HEK293 (cell line): ENCODE data around the gene UQCC2.

Experiments used
- GLI4 ChIP-seq: fragments of 450-650 bp; formaldehyde crosslinking; IDR thresholded peaks from 2 replicates; pipeline ENCODE4 v1.5.1; 2016; ENCODE audit warnings: missing biosample characterization, missing genetic modification characterization
- KLF16 ChIP-seq: fragments of 450-650 bp; formaldehyde crosslinking; IDR thresholded peaks from 2 replicates; pipeline ENCODE4 v1.5.1; 2017; ENCODE audit warnings: missing biosample characterization, missing genetic modification characterization
- REPIN1 ChIP-seq: fragments of 450-650 bp; formaldehyde crosslinking; IDR thresholded peaks from 2 replicates; pipeline ENCODE4 v1.5.1; 2017; ENCODE audit warnings: missing biosample characterization, missing genetic modification characterization, low read depth
- ZBTB11 ChIP-seq: fragments of 450-650 bp; formaldehyde crosslinking; conservative IDR thresholded peaks from 2 replicates; pipeline ENCODE4 v1.5.1; 2016; ENCODE audit warnings: low read depth, missing biosample characterization, missing genetic modification characterization
- ZEB2 ChIP-seq: fragments of 450-650 bp; formaldehyde crosslinking; IDR thresholded peaks from 2 replicates; pipeline ENCODE4 v1.5.1; 2016; ENCODE audit warnings: missing biosample characterization, missing genetic modification characterization
- ZNF146 ChIP-seq: fragments of 450-650 bp; formaldehyde crosslinking; IDR thresholded peaks from 2 replicates; pipeline ENCODE4 v1.5.1; 2016; ENCODE audit warnings: missing biosample characterization, missing genetic modification characterization
- ZNF18 ChIP-seq: fragments of 450-650 bp; formaldehyde crosslinking; IDR thresholded peaks from 2 replicates; pipeline ENCODE4 v1.5.1; 2016; ENCODE audit warnings: missing biosample characterization, missing genetic modification characterization
- ZNF292 ChIP-seq: fragments of 450-650 bp; formaldehyde crosslinking; IDR thresholded peaks from 2 replicates; pipeline ENCODE4 v1.5.1; 2016; ENCODE audit warnings: low read depth, missing biosample characterization, missing genetic modification characterization, borderline replicate concordance
- ZNF510 ChIP-seq: fragments of 450-650 bp; formaldehyde crosslinking; IDR thresholded peaks from 2 replicates; pipeline ENCODE4 v1.5.1; 2018; ENCODE audit warnings: mild to moderate bottlenecking, missing genetic modification characterization, missing biosample characterization; ENCODE audit not compliant: insufficient replicate concordance
- TF ChIP-seq, protein P1 (sequence below): fragments of 450-650 bp; formaldehyde crosslinking; IDR thresholded peaks from 2 replicates; pipeline ENCODE4 v1.5.1; 2016; ENCODE audit warnings: missing biosample characterization, missing genetic modification characterization
- TF ChIP-seq, protein P2 (sequence below): fragments of 450-650 bp; formaldehyde crosslinking; IDR thresholded peaks from 2 replicates; pipeline ENCODE4 v1.5.1; 2016; ENCODE audit warnings: missing biosample characterization, missing genetic modification characterization

GRCh38 chr6:33720998-33721397, 9.5 kb upstream of the UQCC2 start:
- TF ChIP-seq ZEB2 (tag by site-specific recombination) (no peak), KLF16 (tag by site-specific recombination) (no peak), ZBTB11 (tag by site-specific recombination) (no peak), GLI4 (no peak), REPIN1 (tag by site-specific recombination) (no peak), ZNF510 (tag by site-specific recombination) (no peak), ZNF18 (tag by site-specific recombination) (no peak), ZNF292 (tag by site-specific recombination) (no peak), ZNF146 (no peak)
- TF ChIP-seq, protein P1, sequence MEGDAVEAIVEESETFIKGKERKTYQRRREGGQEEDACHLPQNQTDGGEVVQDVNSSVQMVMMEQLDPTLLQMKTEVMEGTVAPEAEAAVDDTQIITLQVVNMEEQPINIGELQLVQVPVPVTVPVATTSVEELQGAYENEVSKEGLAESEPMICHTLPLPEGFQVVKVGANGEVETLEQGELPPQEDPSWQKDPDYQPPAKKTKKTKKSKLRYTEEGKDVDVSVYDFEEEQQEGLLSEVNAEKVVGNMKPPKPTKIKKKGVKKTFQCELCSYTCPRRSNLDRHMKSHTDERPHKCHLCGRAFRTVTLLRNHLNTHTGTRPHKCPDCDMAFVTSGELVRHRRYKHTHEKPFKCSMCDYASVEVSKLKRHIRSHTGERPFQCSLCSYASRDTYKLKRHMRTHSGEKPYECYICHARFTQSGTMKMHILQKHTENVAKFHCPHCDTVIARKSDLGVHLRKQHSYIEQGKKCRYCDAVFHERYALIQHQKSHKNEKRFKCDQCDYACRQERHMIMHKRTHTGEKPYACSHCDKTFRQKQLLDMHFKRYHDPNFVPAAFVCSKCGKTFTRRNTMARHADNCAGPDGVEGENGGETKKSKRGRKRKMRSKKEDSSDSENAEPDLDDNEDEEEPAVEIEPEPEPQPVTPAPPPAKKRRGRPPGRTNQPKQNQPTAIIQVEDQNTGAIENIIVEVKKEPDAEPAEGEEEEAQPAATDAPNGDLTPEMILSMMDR (tag by site-specific recombination) = no peak
- TF ChIP-seq, protein P2, sequence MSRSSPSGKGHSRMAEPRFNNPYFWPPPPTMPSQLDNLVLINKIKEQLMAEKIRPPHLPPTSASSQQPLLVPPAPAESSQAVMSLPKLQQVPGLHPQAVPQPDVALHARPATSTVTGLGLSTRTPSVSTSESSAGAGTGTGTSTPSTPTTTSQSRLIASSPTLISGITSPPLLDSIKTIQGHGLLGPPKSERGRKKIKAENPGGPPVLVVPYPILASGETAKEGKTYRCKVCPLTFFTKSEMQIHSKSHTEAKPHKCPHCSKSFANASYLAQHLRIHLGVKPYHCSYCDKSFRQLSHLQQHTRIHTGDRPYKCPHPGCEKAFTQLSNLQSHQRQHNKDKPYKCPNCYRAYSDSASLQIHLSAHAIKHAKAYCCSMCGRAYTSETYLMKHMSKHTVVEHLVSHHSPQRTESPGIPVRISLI (tag by site-specific recombination) = no peak
